Measurements from ENCODE around the gene SSR3. TPM values are rescaled to one million over a fixed set of nuclear protein-coding genes. Genes with fewer than 3 reads are reported as not detected.

The SSR3 gene
- total RNA-seq = 323 and 388 TPM in 2 replicates

GRCh38 chr3:156554842-156555687 lies at the start of gene SSR3:
Gene SSR3 (minus strand): TSS chr3:156555117. CDS start chr3:156555089, 28 bp downstream.

Other genes starting within 250 kb of the SSR3 start
- 25.9 and 26.8 TPM in 2 replicates for gene TIPARP, start 119.5 kb upstream of the SSR3 start, total RNA-seq